HG02938 (cell line): ENCODE data around the gene COMTD1.

Experiments used
- ATAC-seq: cut with Tn5 transposase; IDR thresholded peaks from one replicate; pipeline ENCODE4 v1.9.1; 2021; ENCODE audit warnings: mild to moderate bottlenecking, moderate library complexity; ENCODE audit not compliant: unreplicated experiment

Gene COMTD1

GRCh38 chr10:75245354-75246250 lies 9.8 kb upstream of the COMTD1 start:
- no peak for ATAC-seq

- ATAC-seq, result no peak
Observed at GRCh38 chr10:75244487-75245353, 9.0 kb upstream of the COMTD1 start.

- no peak for ATAC-seq
Observed at GRCh38 chr10:75243426-75243825, 7.7 kb upstream of the COMTD1 start.

GRCh38 chr10:75240329-75241076 lies 4.7 kb upstream of the COMTD1 start:
- ATAC-seq, result no peak

- no peak for ATAC-seq
Observed at GRCh38 chr10:75239096-75239790, 3.5 kb upstream of the COMTD1 start.

- ATAC-seq, result no peak
Observed at GRCh38 chr10:75238182-75239095, 2.7 kb upstream of the COMTD1 start.

GRCh38 chr10:75236178-75236825 lies 545 bp upstream of the COMTD1 start:
- ATAC-seq, result no peak

- peak; percentile 8 for ATAC-seq
Observed at GRCh38 chr10:75234683-75235374, 928 bp downstream of the COMTD1 start.

GRCh38 chr10:75234017-75234682 lies 1.6 kb downstream of the COMTD1 start:
- peak; percentile 42 for ATAC-seq

- ATAC-seq, result no peak
Observed at GRCh38 chr10:75233444-75234016, 2.2 kb downstream of the COMTD1 start.

GRCh38 chr10:75231672-75232581 lies 3.8 kb downstream of the COMTD1 start:
- ATAC-seq, result no peak

- ATAC-seq, result peak; percentile 34
Observed at GRCh38 chr10:75230600-75231038, 5.1 kb downstream of the COMTD1 start.

GRCh38 chr10:75229971-75230370 lies 5.8 kb downstream of the COMTD1 start:
- no peak for ATAC-seq

- ATAC-seq, result no peak
Observed at GRCh38 chr10:75228834-75229233, 6.9 kb downstream of the COMTD1 start.

GRCh38 chr10:75228278-75228677 lies 7.5 kb downstream of the COMTD1 start:
- ATAC-seq, result no peak

GRCh38 chr10:75226656-75227055 lies 9.1 kb downstream of the COMTD1 start:
- ATAC-seq, result no peak
